Activated CD4-positive, CD25-positive, alpha-beta regulatory T cell treated with anti-CD3 and anti-CD28 coated beads, Interleukin-2, amount 50 U/mL, for 16 hours (primary cell): Measurements from ENCODE around the gene PLD4.

ENCODE experiments used
- DNase-seq: peaks from one replicate; pipeline ENCODE4 v3.0.0-alpha.2; 2020; ENCODE audit warnings: low read depth, low spot score

PLD4 gene

GRCh38 chr14:104974146-104974541 lies 49.5 kb downstream of the PLD4 start:
- no peak for DNase-seq

GRCh38 chr14:104974665-104975390 lies 50.1 kb downstream of the PLD4 start:
- no peak for DNase-seq

- no peak for DNase-seq
These were observed 51.0 kb downstream of the PLD4 start for GRCh38 chr14:104975481-104976197.

- DNase-seq, result peak; percentile 72
These were observed 51.7 kb downstream of the PLD4 start for GRCh38 chr14:104976198-104977007.

GRCh38 chr14:104977008-104977680 lies 52.5 kb downstream of the PLD4 start:
- no peak for DNase-seq

- DNase-seq, result no peak
These were observed 53.3 kb downstream of the PLD4 start, which contains the start of gene AHNAK2 for GRCh38 chr14:104977681-104978653. AHNAK2 (minus strand) TSS chr14:104978374; CDS start chr14:104978237, 137 bp downstream.

- no peak for DNase-seq
These were observed 54.3 kb downstream of the PLD4 start for GRCh38 chr14:104978746-104979691.

GRCh38 chr14:104979758-104980610 lies 55.3 kb downstream of the PLD4 start:
- no peak for DNase-seq

GRCh38 chr14:104980611-104981531 lies 56.2 kb downstream of the PLD4 start:
- no peak for DNase-seq

- no peak for DNase-seq
These were observed 57.2 kb downstream of the PLD4 start for GRCh38 chr14:104981699-104982541.

GRCh38 chr14:104982548-104983230 lies 58.0 kb downstream of the PLD4 start:
- DNase-seq, result no peak
